ENCODE measurements around the gene PDCL3. TPM values are rescaled to one million over a fixed set of nuclear protein-coding genes. Genes with fewer than 3 reads are reported as not detected.

PDCL3 gene
- polyA plus RNA-seq, 2 of the 4 experiments (the other 2 are of a cell fraction): 63.1 to 64.1 TPM

DNA sequence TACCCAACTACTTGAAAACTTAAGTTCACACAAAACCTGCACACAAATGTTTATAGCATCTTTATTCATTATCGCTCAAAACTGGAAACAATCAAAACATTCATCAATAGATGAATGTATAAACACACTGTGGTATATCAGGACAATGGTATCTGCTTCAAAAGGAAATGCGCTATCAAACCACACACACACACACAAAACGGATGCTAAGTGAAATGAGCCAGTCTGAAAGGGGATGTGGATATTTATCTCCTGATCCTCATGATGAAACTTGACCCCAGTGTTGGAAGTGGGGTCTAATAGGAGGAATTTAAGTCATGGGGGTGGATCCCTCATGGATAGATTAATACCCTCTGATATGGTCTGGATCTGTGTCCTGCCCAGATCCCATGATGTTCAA lies 22.0 kb downstream of the PDCL3 start:
- WGBS (ENCODE audit: missing lambda C conversion rate): 37% methylated on average over 3 of the region's 3 CpGs
- DNase-seq (ENCODE audit: low read depth in 1 of 2, low spot score in 1 of 2) (no peak), FAIRE-seq (no peak), ATAC-seq (no peak)
- POLR2A ChIA-PET: no interaction called here
- TF ChIP-seq TP53 (CRISPR knock-in tag; IDR thresholded peaks at IDR 0.05) (no peak), JUN (IDR thresholded peaks at IDR 0.05) (no peak), MYC (IDR thresholded peaks at IDR 0.05; ENCODE audit: borderline replicate concordance, low read length) (no peak), NR3C1 (IDR thresholded peaks at IDR 0.05) (no peak), KDM5A (IDR thresholded peaks at IDR 0.05) (no peak), HOXB13 (CRISPR knock-in tag; IDR thresholded peaks at IDR 0.05; ENCODE audit: low read depth) (no peak)
- Histone ChIP-seq H3K4me2 (no peak overlapping the region), H3K4me3 (no peak overlapping the region), H3K9me3 (no peaks in the 10 kb centered on the region), H3K27ac (no peak overlapping the region), H3K4me1 (peaks cover 8% of the 10 kb centered on the region)
- CTCF ChIA-PET: interaction anchor here (0.9 to 1.8 kb wide), 3 partner anchors 10 to 489 kb away, joined by 5 to 8 read pairs (median 8); no protein-coding TSS in a partner anchor

DNA sequence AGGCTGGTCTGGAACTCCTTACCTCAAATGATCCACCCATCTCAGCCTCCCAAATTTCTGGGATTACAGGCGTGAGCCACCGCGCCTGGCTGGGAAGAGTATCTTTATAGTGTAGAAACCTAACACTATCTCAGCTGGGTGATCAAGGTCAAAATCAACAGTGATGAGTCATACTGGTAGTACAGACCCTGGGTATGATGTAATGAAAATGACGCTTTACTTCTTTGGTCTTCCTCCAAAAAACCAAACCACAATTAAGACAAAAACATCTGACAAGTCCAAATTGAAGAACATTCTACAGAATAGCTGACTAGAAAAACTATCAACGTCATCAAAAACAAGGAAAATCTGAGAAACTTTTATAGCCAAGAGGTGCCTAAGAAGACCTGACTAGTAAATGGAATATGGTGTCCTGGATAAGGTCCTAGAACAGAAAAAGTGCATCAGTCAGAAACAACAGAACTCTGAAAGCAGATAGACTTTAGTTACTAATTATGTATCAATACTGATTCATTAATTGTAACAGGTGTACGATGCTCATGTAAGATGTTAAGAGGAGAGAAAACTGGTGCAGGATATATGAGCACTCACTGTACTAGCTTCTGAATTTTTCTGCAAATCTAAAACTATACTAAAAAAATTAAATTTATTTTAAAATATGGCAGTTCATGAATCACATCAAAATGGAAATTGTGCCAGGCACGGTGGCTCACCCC lies 25.4 kb downstream of the PDCL3 start:
- Histone ChIP-seq H3K4me1 (peaks cover 8% of the 10 kb centered on the region), H3K9me3 (no peaks in the 10 kb centered on the region), H3K4me2 (peak overlapping the region; percentile 18; the same call in 2 of the 3 replicates), H3K27ac (no peak overlapping the region), H3K4me3 (no peak overlapping the region)
- WGBS (ENCODE audit: missing lambda C conversion rate): 59% methylated on average over 7 of the region's 7 CpGs
- no peak for FAIRE-seq
- CTCF ChIA-PET: interaction anchor here (1.0 kb wide), 2 partner anchors 18 to 25 kb away, joined by 3 read pairs; partner anchors contain the start of gene PDCL3
- 0 out of 6 replicates have a peak, but pooled peaks of 1 of the 2 experiments have one; percentile 20 for ATAC-seq
- peak in 1 of 2 experiments; percentile 38 for DNase-seq (ENCODE audit: low read depth in 1 of 2, low spot score in 1 of 2)
- peak; percentile 44 for TF ChIP-seq FOSL2 (IDR thresholded peaks at IDR 0.05)
- TF ChIP-seq FOSL2 (CRISPR knock-in tag; IDR thresholded peaks at IDR 0.05): peak; percentile 85
- 0 out of 2 replicates have a peak, but pooled peaks have one; percentile 18 for TF ChIP-seq JUNB (IDR thresholded peaks at IDR 0.05)
- TF ChIP-seq MAFK (IDR thresholded peaks at IDR 0.05; ENCODE audit: partially characterized antibody): peak; percentile 66
- no peak for TF ChIP-seq NR3C1 (IDR thresholded peaks at IDR 0.05)
- POLR2A ChIA-PET: no interaction called here

DNA sequence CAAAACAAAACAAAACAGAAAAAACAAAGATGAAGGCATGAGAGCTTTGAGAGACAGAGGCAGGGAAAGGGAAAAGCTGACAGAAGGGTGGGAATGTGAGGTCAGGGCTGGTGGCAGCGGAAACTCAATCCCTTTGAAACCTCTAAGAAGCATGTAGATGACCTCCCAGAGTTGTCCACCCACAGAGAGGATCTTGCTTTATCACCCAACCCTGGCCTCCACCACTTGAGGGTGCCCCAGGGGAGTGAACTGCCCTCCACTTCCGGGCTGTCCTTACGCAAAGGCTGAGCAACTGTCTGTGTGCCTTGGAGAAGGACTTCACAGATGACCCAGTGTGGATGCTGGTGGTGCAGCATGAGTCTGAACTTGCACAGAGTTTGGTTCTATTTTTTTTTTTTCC lies 26.7 kb downstream of the PDCL3 start:
- ChIA-PET POLR2A (no interaction called here), CTCF (interaction anchor here (1.4 kb wide), 1 partner anchor 17 kb away, joined by 5 read pairs; no protein-coding TSS in a partner anchor)
- Histone ChIP-seq H3K4me2 (no peak overlapping the region), H3K9me3 (no peaks in the 10 kb centered on the region), H3K4me3 (no peak overlapping the region), H3K27ac (no peak overlapping the region), H3K4me1 (peaks cover 8% of the 10 kb centered on the region)
- ATAC-seq: peak; percentile 71 to 76; a peak in 5 of 6 replicates
- TF ChIP-seq HOXA7 (CRISPR knock-in tag; IDR thresholded peaks at IDR 0.05) (no peak), NFE2L2 (conservative IDR thresholded peaks at IDR 0.05; ENCODE audit: low read length) (no peak), CBX2 (IDR thresholded peaks at IDR 0.05; ENCODE audit: borderline replicate concordance, low read depth) (no peak), EP300 (IDR thresholded peaks at IDR 0.05) (no peak), FOSB (CRISPR knock-in tag; IDR thresholded peaks at IDR 0.05) (no peak), BHLHE40 (IDR thresholded peaks at IDR 0.05; ENCODE audit: low read depth, low read length) (no peak), RAD21 (conservative IDR thresholded peaks at IDR 0.05 in 1 of 2, IDR thresholded peaks at IDR 0.05 in 1 of 2) (no peak), HOXB13 (CRISPR knock-in tag; IDR thresholded peaks at IDR 0.05; ENCODE audit: low read depth) (no peak), EHMT2 (IDR thresholded peaks at IDR 0.05; ENCODE audit: low read depth) (no peak), MYC (IDR thresholded peaks at IDR 0.05; ENCODE audit: borderline replicate concordance, low read length) (no peak), JUNB (IDR thresholded peaks at IDR 0.05) (no peak), HOXB5 (CRISPR knock-in tag; IDR thresholded peaks at IDR 0.05) (no peak)
- TF ChIP-seq, protein P1, sequence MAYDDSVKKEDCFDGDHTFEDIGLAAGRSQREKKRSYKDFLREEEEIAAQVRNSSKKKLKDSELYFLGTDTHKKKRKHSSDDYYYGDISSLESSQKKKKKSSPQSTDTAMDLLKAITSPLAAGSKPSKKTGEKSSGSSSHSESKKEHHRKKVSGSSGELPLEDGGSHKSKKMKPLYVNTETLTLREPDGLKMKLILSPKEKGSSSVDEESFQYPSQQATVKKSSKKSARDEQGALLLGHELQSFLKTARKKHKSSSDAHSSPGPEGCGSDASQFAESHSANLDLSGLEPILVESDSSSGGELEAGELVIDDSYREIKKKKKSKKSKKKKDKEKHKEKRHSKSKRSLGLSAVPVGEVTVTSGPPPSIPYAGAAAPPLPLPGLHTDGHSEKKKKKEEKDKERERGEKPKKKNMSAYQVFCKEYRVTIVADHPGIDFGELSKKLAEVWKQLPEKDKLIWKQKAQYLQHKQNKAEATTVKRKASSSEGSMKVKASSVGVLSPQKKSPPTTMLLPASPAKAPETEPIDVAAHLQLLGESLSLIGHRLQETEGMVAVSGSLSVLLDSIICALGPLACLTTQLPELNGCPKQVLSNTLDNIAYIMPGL (CRISPR knock-in tag; IDR thresholded peaks at IDR 0.05; ENCODE audit: borderline replicate concordance): no peak
- TF ChIP-seq, protein P2, sequence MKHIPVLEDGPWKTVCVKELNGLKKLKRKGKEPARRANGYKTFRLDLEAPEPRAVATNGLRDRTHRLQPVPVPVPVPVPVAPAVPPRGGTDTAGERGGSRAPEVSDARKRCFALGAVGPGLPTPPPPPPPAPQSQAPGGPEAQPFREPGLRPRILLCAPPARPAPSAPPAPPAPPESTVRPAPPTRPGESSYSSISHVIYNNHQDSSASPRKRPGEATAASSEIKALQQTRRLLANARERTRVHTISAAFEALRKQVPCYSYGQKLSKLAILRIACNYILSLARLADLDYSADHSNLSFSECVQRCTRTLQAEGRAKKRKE (CRISPR knock-in tag; IDR thresholded peaks at IDR 0.05; ENCODE audit: low read depth): no peak
- TF ChIP-seq, protein P3, sequence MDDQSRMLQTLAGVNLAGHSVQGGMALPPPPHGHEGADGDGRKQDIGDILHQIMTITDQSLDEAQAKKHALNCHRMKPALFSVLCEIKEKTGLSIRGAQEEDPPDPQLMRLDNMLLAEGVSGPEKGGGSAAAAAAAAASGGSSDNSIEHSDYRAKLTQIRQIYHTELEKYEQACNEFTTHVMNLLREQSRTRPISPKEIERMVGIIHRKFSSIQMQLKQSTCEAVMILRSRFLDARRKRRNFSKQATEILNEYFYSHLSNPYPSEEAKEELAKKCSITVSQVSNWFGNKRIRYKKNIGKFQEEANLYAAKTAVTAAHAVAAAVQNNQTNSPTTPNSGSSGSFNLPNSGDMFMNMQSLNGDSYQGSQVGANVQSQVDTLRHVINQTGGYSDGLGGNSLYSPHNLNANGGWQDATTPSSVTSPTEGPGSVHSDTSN (IDR thresholded peaks at IDR 0.05): no peak
- TF ChIP-seq, protein P4, sequence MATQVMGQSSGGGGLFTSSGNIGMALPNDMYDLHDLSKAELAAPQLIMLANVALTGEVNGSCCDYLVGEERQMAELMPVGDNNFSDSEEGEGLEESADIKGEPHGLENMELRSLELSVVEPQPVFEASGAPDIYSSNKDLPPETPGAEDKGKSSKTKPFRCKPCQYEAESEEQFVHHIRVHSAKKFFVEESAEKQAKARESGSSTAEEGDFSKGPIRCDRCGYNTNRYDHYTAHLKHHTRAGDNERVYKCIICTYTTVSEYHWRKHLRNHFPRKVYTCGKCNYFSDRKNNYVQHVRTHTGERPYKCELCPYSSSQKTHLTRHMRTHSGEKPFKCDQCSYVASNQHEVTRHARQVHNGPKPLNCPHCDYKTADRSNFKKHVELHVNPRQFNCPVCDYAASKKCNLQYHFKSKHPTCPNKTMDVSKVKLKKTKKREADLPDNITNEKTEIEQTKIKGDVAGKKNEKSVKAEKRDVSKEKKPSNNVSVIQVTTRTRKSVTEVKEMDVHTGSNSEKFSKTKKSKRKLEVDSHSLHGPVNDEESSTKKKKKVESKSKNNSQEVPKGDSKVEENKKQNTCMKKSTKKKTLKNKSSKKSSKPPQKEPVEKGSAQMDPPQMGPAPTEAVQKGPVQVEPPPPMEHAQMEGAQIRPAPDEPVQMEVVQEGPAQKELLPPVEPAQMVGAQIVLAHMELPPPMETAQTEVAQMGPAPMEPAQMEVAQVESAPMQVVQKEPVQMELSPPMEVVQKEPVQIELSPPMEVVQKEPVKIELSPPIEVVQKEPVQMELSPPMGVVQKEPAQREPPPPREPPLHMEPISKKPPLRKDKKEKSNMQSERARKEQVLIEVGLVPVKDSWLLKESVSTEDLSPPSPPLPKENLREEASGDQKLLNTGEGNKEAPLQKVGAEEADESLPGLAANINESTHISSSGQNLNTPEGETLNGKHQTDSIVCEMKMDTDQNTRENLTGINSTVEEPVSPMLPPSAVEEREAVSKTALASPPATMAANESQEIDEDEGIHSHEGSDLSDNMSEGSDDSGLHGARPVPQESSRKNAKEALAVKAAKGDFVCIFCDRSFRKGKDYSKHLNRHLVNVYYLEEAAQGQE (IDR thresholded peaks at IDR 0.05): no peak
- TF ChIP-seq, protein P5, sequence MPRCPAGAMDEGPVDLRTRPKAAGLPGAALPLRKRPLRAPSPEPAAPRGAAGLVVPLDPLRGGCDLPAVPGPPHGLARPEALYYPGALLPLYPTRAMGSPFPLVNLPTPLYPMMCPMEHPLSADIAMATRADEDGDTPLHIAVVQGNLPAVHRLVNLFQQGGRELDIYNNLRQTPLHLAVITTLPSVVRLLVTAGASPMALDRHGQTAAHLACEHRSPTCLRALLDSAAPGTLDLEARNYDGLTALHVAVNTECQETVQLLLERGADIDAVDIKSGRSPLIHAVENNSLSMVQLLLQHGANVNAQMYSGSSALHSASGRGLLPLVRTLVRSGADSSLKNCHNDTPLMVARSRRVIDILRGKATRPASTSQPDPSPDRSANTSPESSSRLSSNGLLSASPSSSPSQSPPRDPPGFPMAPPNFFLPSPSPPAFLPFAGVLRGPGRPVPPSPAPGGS (IDR thresholded peaks at IDR 0.05): no peak
- no peak for DNase-seq (ENCODE audit: low read depth in 1 of 2, low spot score in 1 of 2)
- no peak for FAIRE-seq
- WGBS (ENCODE audit: missing lambda C conversion rate): 66% methylated on average over 3 of the region's 3 CpGs
